Skeletal muscle satellite cell (primary cell): Measurements from ENCODE around the gene FLT3.
"Not testable (repeated sequence)": the region's sequence is repeated elsewhere in the genome, so short reads cannot be mapped to it uniquely, and the experiment has no call there.

Source experiments
- H3K27me3 ChIP-seq: 2 replicates; pipeline ENCODE4 v1.7.0; 2013; ENCODE audit warnings: low read length; ENCODE audit not compliant: control insufficient read depth, insufficient read depth
- H3K36me3 ChIP-seq: 2 replicates; pipeline ENCODE4 v1.7.0; 2013; ENCODE audit warnings: mild to moderate bottlenecking, control low read depth, low read length; ENCODE audit not compliant: insufficient read depth
- H3K4me1 ChIP-seq: 2 replicates; pipeline ENCODE4 v1.7.0; 2013; ENCODE audit warnings: low read length; ENCODE audit not compliant: control insufficient read depth, insufficient read depth
- H3K4me2 ChIP-seq: 2 replicates; pipeline ENCODE4 v1.7.0; 2013; ENCODE audit warnings: mild to moderate bottlenecking, low read length
- H3K4me3 ChIP-seq: 2 replicates; pipeline ENCODE4 v1.7.0; 2013; ENCODE audit warnings: low read length
- H3K9ac ChIP-seq: 2 replicates; pipeline ENCODE4 v1.7.0; 2013; ENCODE audit warnings: mild to moderate bottlenecking, low read depth, low read length, moderate library complexity
- H3K9me3 ChIP-seq: replicated peaks from 2 replicates; pipeline ENCODE4 v1.7.0; 2013; ENCODE audit warnings: mild to moderate bottlenecking, control low read depth, low read length

The FLT3 gene

DNA sequence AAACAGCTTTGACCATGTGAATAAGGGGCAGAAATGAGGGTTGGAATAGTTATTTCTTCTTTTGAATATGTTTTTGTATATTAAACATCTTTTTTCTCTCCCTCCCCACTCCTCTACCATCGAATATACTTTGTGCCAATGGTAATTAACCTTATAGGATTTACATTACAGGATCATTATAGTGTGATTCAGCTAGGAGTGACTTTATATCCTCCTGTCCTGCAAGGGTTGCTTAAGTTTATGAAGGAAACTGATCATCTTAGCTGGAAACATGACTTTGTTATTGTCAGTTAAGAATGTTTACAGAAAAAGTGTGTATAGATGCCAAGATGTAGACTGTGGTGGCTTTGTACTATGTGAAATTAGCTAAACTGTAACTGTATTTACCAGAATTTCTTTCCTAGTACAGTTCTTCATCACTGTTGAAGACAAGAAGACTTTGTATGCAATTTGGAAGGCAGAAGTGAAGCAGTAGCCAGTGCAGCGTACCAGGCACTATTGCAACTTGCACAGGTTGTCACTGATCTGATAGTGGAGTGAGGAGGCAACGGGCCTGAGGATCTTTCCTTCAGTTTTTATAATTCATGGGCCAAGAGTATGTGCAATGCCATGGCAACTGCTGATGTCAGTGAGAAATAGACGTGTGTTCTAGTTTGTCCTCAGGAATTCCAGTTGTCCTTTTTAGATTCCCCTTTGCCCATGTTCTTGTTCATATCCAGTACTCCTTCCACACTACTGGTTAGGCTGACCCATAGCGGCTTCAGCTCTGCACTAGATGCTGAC is 29.7 kb upstream of the FLT3 start:
- Histone ChIP-seq H3K36me3 (no peaks in the 10 kb centered on the region), H3K9ac (no peak overlapping the region), H3K27me3 (peaks cover 8% of the 10 kb centered on the region), H3K9me3 (no peaks in the 10 kb centered on the region), H3K4me1 (no peaks in the 10 kb centered on the region), H3K4me2 (no peak overlapping the region), H3K4me3 (no peak overlapping the region)

DNA sequence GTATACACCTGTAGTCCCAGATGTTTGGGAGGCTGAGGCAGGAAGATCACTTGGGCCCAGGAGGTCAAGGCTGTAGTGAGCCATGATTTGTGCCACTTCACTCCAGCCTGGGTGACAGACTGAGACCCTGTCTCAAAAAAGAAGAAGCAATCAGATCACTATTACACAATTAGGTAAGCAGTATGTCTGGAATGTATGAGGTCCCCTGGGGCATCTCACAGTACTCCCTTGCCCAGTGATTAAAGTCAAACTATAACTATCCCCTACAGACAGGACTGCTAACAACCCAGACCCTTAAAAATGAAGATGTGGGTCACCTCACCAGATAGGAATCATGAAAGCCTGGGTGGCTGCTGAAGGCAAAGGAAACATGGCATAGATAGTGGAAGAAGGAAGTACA is 28.6 kb upstream of the FLT3 start:
- Histone ChIP-seq H3K9ac (no peak overlapping the region), H3K4me2 (no peak overlapping the region), H3K36me3 (no peaks in the 10 kb centered on the region), H3K27me3 (peaks cover 8% of the 10 kb centered on the region), H3K4me1 (no peaks in the 10 kb centered on the region), H3K9me3 (no peaks in the 10 kb centered on the region), H3K4me3 (no peak overlapping the region)

DNA sequence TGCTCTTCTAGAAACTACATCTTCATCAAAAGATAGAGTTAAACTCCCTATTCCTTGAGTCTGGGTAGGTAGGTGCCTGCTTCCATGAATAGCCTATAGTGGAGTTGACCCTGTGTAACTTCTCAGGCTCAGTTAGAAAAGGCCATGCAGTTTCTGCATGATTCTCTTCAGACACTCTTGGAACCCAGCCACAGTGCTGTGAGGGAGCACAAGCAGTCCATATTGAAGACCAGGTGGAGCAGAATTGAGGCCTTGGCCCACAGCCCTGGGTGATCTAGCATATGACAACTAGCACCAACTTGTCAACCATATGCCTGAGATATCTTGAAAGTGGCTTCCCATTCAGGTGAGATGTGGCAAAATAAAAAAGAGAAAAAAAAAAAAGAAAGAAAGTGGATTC is 27.7 kb upstream of the FLT3 start:
- no peak overlapping the region for H3K4me3 ChIP-seq
- H3K4me1 ChIP-seq, result no peaks in the 10 kb centered on the region
- H3K36me3 ChIP-seq, result no peaks in the 10 kb centered on the region
- H3K27me3 ChIP-seq, result peaks cover 8% of the 10 kb centered on the region
- no peaks in the 10 kb centered on the region for H3K9me3 ChIP-seq
- H3K9ac ChIP-seq, result no peak overlapping the region
- H3K4me2 ChIP-seq, result no peak overlapping the region

DNA sequence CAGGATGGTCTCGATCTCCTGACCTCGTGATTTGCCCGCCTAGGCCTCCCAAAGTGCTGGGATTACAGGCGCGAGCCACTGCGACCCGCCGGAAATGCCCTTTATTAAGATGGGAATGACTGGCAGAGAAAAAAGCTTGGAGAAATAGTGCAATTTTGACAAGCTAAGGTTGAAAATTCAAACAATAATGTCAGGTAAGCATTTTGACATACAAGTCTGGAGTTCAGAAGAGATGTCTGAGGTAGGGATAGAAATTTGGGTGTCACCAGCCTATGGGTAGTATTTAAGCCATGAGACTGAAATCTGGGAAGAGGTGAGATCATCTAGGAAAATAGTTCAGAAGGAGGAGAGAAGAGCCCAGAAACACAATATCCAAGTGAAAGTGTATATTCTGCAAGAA is 20.8 kb upstream of the FLT3 start:
- Histone ChIP-seq H3K4me3 (no peak overlapping the region), H3K27me3 (peaks cover 9% of the 10 kb centered on the region), H3K4me1 (no peaks in the 10 kb centered on the region), H3K9ac (no peak overlapping the region), H3K4me2 (no peak overlapping the region), H3K36me3 (no peaks in the 10 kb centered on the region), H3K9me3 (no peaks in the 10 kb centered on the region)

DNA sequence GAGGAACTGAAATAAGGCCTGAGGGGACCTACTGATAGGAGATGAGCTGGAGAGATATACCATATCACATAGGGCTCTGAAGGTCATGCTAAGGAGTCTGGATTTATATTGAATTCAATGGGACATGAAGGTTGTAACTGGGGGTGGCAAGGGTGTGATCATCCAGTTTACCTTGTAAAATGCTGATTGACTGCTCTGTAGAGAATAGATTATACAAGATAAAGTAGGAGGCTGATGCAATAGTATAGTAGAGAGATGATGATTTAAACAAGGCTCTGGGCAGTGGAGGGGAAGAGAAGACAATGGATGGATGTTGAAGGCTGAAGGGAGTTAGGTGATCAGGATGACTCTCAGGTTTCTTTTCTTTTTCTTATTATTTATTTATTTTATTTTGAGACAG is 19.9 kb upstream of the FLT3 start:
- no peak overlapping the region for H3K4me2 ChIP-seq
- H3K4me3 ChIP-seq, result no peak overlapping the region
- no peaks in the 10 kb centered on the region for H3K36me3 ChIP-seq
- H3K4me1 ChIP-seq, result no peaks in the 10 kb centered on the region
- H3K9ac ChIP-seq, result no peak overlapping the region
- no peaks in the 10 kb centered on the region for H3K9me3 ChIP-seq
- peaks cover 10% of the 10 kb centered on the region for H3K27me3 ChIP-seq

DNA sequence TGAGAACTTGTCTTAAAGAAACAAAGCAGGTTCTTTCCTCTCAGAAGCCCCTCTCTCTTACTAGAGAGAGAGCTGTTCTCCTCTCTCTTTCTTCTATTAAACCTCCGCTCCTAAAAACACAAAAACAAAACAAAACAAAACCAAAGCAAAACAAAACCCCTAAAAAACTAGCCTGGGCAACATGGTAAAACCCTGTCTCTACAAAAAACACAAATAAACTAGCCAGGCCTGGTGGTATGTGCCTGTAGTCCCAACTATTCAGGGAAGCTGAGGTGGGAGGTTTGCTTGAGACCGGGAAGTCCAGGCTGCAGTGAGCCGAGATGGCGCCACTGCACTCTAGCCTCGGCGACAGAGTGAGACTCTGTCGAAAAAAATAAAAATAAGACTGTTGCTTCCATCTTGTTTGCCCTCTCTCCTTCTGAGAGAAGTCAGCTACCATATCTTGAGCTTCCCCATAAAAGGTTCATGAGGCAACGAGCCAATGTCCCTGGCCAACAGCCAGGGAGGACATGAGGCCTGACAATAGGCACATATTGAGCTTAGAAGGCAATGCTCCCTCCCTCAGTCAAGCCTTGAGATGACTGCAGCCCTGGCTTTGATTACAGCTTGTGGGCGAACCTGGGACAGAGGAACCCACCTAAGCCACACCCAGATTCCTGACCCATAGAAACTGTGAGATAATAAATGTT is 17.5 kb upstream of the FLT3 start:
- H3K9me3 ChIP-seq, result no peaks in the 10 kb centered on the region
- H3K27me3 ChIP-seq, result peaks cover 10% of the 10 kb centered on the region
- no peak overlapping the region for H3K4me2 ChIP-seq
- H3K36me3 ChIP-seq, result no peaks in the 10 kb centered on the region
- H3K4me1 ChIP-seq, result no peaks in the 10 kb centered on the region
- H3K4me3 ChIP-seq, result no peak overlapping the region
- no peak overlapping the region for H3K9ac ChIP-seq

DNA sequence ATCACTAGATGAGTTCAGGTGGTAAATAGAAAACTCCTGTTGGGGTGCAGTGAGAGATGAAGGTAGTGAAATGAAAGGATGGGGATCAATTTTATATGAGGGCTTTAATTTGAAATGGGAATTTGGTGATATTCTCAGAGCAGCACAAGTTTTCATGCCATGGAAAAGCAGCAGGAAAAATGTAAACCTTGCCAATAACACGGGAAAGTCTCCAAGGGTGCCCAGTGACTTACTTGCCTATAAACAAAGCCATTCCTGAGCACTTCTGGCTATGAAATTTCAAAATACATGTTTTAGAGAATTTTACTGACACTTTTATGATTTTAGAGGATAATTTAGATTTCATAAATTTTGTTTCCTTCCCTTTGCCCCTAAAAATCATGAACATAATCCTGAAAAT is 16.4 kb upstream of the FLT3 start:
- Histone ChIP-seq H3K4me1 (no peaks in the 10 kb centered on the region), H3K36me3 (no peaks in the 10 kb centered on the region), H3K9me3 (no peaks in the 10 kb centered on the region), H3K27me3 (peaks cover 10% of the 10 kb centered on the region), H3K9ac (no peak overlapping the region), H3K4me3 (no peak overlapping the region), H3K4me2 (no peak overlapping the region)

DNA sequence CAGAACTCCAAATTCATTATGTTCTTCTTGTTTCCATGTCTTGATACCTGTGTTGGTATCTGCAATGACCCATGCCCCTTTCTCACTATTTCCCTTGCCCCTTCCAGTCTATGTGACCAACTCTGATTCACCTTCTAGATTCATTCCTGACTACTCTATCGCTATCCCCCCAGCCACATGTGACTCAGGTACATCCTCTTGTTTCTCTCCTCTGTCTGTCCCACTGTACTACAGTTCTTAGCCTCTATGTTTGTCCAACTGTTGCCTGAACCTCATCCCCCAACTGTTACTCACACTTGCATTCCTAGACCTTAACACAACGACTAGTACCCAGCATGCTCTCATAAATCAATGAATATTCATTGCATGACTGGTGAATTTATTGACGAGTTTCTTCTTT is 10.0 kb upstream of the FLT3 start:
- peaks cover 13% of the 10 kb centered on the region for H3K27me3 ChIP-seq
- no peak overlapping the region for H3K4me2 ChIP-seq
- H3K4me3 ChIP-seq, result no peak overlapping the region
- no peaks in the 10 kb centered on the region for H3K9me3 ChIP-seq
- H3K36me3 ChIP-seq, result no peaks in the 10 kb centered on the region
- H3K4me1 ChIP-seq, result no peaks in the 10 kb centered on the region
- H3K9ac ChIP-seq, result no peak overlapping the region

DNA sequence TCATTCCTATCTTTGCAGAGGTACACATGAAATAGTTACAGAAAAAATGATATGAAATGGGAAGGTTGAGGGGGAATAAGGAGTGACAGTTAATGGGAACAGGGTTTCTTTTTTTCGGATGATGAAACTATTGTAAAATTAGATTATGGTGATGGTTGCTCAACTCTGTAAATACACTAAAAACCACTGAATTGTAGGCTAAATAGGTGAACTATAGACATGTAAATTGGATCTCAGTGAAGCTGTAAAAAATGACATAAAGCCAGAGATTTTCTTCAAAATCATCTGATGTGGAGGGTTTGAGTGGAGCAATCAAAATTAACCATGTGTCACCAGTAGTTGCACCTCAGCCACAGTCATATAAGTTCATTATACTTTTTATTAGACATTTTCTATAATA is 6.6 kb upstream of the FLT3 start:
- Histone ChIP-seq H3K4me3 (no peak overlapping the region), H3K4me2 (no peak overlapping the region), H3K9me3 (no peaks in the 10 kb centered on the region), H3K27me3 (peaks cover 19% of the 10 kb centered on the region), H3K36me3 (no peaks in the 10 kb centered on the region), H3K9ac (no peak overlapping the region), H3K4me1 (no peaks in the 10 kb centered on the region)

DNA sequence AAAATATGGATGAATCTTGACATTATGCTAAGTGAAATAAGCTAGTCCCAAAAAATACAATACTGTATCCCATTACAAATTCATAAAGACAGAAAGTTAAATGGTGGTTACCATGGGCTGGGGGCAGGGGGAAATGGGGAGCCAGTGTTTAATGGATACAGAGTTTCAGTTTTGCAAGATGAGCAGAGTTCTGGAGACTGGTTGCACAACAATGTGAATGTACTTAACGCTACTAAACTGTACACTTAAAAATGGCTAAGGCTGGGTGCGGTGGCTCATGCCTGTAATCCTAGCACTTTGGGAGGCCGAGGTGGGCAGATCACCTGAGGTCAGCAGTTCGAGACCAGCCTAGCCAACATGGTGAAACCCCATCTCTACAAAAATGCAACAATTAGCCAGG is 1.5 kb upstream of the FLT3 start:
- H3K36me3 ChIP-seq, H3K9ac ChIP-seq, H3K4me3 ChIP-seq, H3K4me1 ChIP-seq, H3K4me2 ChIP-seq, H3K9me3 ChIP-seq: not testable (repeated sequence)
- H3K27me3 ChIP-seq, result peaks cover 54% of the 10 kb centered on the region

DNA sequence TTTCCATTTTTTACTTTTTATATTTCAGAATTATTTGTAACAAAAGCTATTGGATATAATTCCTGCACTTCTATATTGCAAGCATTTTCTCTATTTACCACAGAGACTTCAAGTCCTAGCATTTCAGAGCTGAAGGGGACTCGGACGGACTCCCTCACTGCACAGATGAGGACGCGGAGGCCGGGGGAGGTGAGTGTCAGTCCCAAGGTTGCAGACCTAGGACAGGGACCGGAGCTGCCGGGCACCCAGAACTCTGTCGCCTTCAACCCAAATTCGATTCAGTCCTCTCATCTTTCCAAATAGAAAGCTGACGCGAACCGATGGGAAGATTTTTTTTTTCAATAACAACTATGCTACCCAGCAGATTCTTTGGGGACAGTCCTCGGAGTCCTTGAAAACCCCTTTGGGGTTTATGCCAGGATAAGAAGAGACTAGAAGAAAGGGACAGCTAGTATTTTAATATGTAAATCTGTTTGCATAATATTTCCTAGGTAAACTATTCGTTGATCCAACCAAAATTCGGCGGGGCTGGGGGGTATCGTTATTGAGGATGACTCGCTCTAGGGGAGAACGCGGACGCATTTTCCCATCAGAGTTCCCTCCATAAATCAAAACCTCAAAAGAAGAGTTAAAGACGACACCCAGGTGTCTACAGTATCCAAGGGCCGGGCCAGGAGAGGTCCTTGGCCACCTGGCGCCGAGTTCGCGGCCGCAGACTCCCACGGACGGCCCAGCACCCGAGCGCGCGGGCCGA is 803 bp downstream of the FLT3 start:
- Histone ChIP-seq H3K4me2 (peak overlapping the region; percentile 80), H3K27me3 (peaks cover 60% of the 10 kb centered on the region), H3K36me3 (no peaks in the 10 kb centered on the region), H3K9me3 (no peaks in the 10 kb centered on the region), H3K4me1 (no peaks in the 10 kb centered on the region), H3K9ac (no peak overlapping the region), H3K4me3 (peak overlapping the region; percentile 57)
